ENCODE measurements around the gene FUOM. TPM values are rescaled to one million over a fixed set of nuclear protein-coding genes. Genes with fewer than 3 reads are reported as not detected.

The FUOM gene
- total RNA-seq, 1 experiment from 2014 or later = 41.8 TPM

DNA sequence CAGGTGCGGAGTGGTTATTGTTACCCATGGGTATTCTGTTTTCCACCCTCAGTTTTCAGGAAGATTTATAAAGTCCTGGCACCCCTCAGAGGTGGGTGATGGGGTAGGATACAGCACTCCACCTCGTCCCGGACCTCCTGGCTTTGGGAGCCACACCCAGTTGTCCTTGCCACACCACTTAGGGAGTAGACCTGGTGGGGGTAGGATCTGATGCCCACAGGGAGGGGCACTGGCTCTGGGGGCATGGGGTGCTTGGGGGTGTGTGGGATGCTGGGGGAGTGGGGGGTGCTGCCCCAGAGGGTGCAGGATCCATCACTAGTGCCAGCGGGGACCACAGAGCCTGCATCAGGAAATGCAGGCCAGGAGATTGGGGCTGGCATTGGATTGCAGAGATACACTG lies 44.6 kb downstream of the FUOM start:
- Histone ChIP-seq H3K9me3 (ENCODE audit: control insufficient read depth, low read depth, low read length) (no peaks in the 10 kb centered on the region), H3K9ac (ENCODE audit: extremely low read depth, insufficient read length, low read length) (no peak overlapping the region), H2BK12ac (ENCODE audit: insufficient read length, low read depth, low read length) (no peak overlapping the region), H3K18ac (ENCODE audit: insufficient read length, low read depth, low read length) (no peak overlapping the region), H3T11ph (ENCODE audit: low read length) (no peak overlapping the region), H4K8ac (replicated peaks; ENCODE audit: insufficient read length, low read depth, low read length) (no peak overlapping the region), H3K56ac (ENCODE audit: insufficient read length, low read depth, low read length) (no peak overlapping the region), H2AK5ac (ENCODE audit: insufficient read length, low read length) (no peak overlapping the region), H2AFZ (ENCODE audit: low read length) (no peak overlapping the region), H2BK5ac (ENCODE audit: insufficient read length, low read length) (no peak overlapping the region), H3K79me2 (ENCODE audit: insufficient read depth, low read length) (no peaks in the 10 kb centered on the region), H3K14ac (ENCODE audit: insufficient read depth, low read length) (no peak overlapping the region), H3K23me2 (ENCODE audit: insufficient read length, low read depth, low read length, poor library complexity, severe bottlenecking) (peaks cover 4% of the 10 kb centered on the region), H3K79me1 (ENCODE audit: insufficient read depth, low read depth, low read length, poor library complexity, severe bottlenecking) (no peaks in the 10 kb centered on the region), H4K91ac (ENCODE audit: insufficient read length, low read depth, low read length) (no peak overlapping the region), H2BK15ac (ENCODE audit: low read depth, low read length) (no peak overlapping the region), H3K4ac (ENCODE audit: low read depth, low read length) (no peak overlapping the region), H2BK120ac (ENCODE audit: low read depth, low read length, poor library complexity, severe bottlenecking) (no peak overlapping the region), H4K20me1 (ENCODE audit: control insufficient read depth, insufficient read depth, insufficient read length) (no peaks in the 10 kb centered on the region), H3K23ac (ENCODE audit: insufficient read length, low read depth, low read length) (no peak overlapping the region), H3K27me3 (ENCODE audit: insufficient read depth, low read length) (no peaks in the 10 kb centered on the region), H4K5ac (ENCODE audit: insufficient read length, low read depth, low read length) (no peak overlapping the region), H3K27ac (ENCODE audit: insufficient read length, low read depth, low read length) (no peak overlapping the region), H3K4me1 (ENCODE audit: insufficient read depth, low read length) (no peaks in the 10 kb centered on the region), H2BK20ac (ENCODE audit: low read depth, low read length, poor library complexity, severe bottlenecking) (no peak overlapping the region), H3K4me2 (ENCODE audit: insufficient read depth, insufficient read length, low read length) (no peak overlapping the region)
- peaks cover 4 to 34% (median 23%) of the 10 kb centered on the region in 3 experiments; a peak in 6 of 7 replicates for H3K36me3 Mint-ChIP-seq (ENCODE audit: insufficient read depth in 1 of 3, low read depth in 3 of 3)
- H3K27ac Mint-ChIP-seq = no peak overlapping the region
- TF ChIP-seq, protein P1, sequence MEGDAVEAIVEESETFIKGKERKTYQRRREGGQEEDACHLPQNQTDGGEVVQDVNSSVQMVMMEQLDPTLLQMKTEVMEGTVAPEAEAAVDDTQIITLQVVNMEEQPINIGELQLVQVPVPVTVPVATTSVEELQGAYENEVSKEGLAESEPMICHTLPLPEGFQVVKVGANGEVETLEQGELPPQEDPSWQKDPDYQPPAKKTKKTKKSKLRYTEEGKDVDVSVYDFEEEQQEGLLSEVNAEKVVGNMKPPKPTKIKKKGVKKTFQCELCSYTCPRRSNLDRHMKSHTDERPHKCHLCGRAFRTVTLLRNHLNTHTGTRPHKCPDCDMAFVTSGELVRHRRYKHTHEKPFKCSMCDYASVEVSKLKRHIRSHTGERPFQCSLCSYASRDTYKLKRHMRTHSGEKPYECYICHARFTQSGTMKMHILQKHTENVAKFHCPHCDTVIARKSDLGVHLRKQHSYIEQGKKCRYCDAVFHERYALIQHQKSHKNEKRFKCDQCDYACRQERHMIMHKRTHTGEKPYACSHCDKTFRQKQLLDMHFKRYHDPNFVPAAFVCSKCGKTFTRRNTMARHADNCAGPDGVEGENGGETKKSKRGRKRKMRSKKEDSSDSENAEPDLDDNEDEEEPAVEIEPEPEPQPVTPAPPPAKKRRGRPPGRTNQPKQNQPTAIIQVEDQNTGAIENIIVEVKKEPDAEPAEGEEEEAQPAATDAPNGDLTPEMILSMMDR (conservative IDR thresholded peaks at IDR 0.05) = no peak
- no peak overlapping the region for H3K4me3 Mint-ChIP-seq
- DNase-seq = no peak
- no CpG with 5 or more reads among the region's 4 CpGs for WGBS (ENCODE audit: extremely low coverage, insufficient read length, low lambda C conversion rate)
- H3K4me1 Mint-ChIP-seq = peaks cover 2 to 9% of the 10 kb centered on the region in 2 experiments; a peak in 2 of 4 replicates
- H3K27me3 Mint-ChIP-seq (ENCODE audit: low read depth) = peaks cover 2% of the 10 kb centered on the region
- no peaks in the 10 kb centered on the region; a peak in 2 of 5 replicates for H3K9me3 Mint-ChIP-seq
